Activated CD4-positive, alpha-beta memory T cell treated with anti-CD3 and anti-CD28 coated beads for 36 hours (primary cell): Measurements from ENCODE around the gene ZSWIM1. TPM values are rescaled to one million over a fixed set of nuclear protein-coding genes. Genes with fewer than 3 reads are reported as not detected.

Experiments used
- CTCF ChIA-PET: fragments of 350-600 bp; sonication (Branson Sonifier 250); formaldehyde crosslinking; loops from one replicate; lab custom pipeline; 2021; ENCODE audit warnings: antibody characterized with exemption, inconsistent platforms; lab: Charles Lee
- POLR2A ChIA-PET: fragments of 350-600 bp; sonication (Branson Sonifier 250); formaldehyde crosslinking; loops from one replicate; lab custom pipeline; 2021; ENCODE audit warnings: antibody characterized with exemption; lab: Charles Lee
- DNase-seq: peaks from one replicate; pipeline ENCODE4 v3.0.0-alpha.2; 2020
- H3K27ac Mint-ChIP-seq: one replicate; pipeline ENCODE4 v1.8.0; 2021; ENCODE audit warnings: mixed read lengths
- H3K27me3 Mint-ChIP-seq: one replicate; pipeline ENCODE4 v1.8.0; 2021; ENCODE audit warnings: mixed read lengths
- H3K36me3 Mint-ChIP-seq: one replicate; pipeline ENCODE4 v1.8.0; 2021; ENCODE audit warnings: mixed read lengths
- H3K4me1 Mint-ChIP-seq: one replicate; pipeline ENCODE4 v1.8.0; 2021; ENCODE audit warnings: low read depth, mixed read lengths
- H3K4me3 Mint-ChIP-seq: one replicate; pipeline ENCODE4 v1.8.0; 2021; ENCODE audit warnings: mild to moderate bottlenecking, mixed read lengths
- H3K9me3 Mint-ChIP-seq: one replicate; pipeline ENCODE4 v1.8.0; 2021; ENCODE audit warnings: mixed read lengths
- intact Hi-C: fragments of 100-400 bp; cut with micrococcal nuclease; formaldehyde crosslinking; loops from one replicate; pipeline ENCODE4 v1.15.1; 2023
- total RNA-seq, 2 experiments: library from RNA; stranded (reverse); gene quantifications; one replicate each; pipeline ENCODE4 v1.2.3, GENCODE V29; 2021

Gene ZSWIM1
- total RNA-seq, 2 experiments from 2014 or later = 7.7 to 8.1 TPM

DNA sequence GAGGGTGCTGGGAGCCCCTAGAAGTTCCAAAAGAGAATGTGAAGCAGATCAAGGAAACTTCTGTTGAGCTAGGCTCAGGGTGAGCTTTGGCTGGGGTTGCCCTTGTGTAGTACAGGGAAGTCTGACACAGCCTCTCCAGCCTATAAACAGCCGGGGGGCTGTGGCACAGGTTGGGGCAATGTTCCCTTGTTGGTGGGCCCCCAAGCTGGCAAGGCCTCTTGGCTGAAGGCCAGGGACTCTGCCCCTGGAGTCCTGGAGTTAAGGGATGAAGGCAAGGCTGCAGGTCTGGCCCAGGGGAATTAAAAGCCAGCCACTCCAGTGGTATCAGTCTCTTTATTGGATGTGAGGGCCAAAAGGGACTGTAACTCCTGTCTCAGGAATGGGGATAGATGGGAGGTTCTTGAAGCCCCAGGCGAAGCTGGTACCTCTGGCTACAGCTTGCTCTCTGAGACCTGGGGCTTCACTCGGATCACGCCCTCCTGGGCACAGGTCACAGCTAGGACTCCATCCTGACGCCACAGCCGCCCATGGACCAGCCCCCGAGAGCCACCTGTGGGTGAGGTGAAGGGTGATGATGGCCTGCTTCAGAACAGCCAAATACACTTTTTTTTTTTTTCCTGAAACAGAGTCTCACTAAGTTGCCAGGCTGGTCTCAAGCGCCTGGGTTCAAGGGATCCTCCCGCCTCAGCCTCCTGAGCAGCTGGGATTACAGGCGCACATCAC lies 39.5 kb upstream of the ZSWIM1 start:
- Mint-ChIP-seq H3K27ac (no peak overlapping the region), H3K27me3 (no peaks in the 10 kb centered on the region), H3K36me3 (peaks cover 11% of the 10 kb centered on the region), H3K9me3 (no peaks in the 10 kb centered on the region), H3K4me3 (no peak overlapping the region), H3K4me1 (no peaks in the 10 kb centered on the region)
- no peak for DNase-seq
- ChIA-PET POLR2A (no interaction called here), CTCF (interaction anchor here (1.5 kb wide), 1 partner anchor 15 kb away, joined by 3 read pairs; no protein-coding TSS in a partner anchor)
- intact Hi-C loops = no loop called here

DNA sequence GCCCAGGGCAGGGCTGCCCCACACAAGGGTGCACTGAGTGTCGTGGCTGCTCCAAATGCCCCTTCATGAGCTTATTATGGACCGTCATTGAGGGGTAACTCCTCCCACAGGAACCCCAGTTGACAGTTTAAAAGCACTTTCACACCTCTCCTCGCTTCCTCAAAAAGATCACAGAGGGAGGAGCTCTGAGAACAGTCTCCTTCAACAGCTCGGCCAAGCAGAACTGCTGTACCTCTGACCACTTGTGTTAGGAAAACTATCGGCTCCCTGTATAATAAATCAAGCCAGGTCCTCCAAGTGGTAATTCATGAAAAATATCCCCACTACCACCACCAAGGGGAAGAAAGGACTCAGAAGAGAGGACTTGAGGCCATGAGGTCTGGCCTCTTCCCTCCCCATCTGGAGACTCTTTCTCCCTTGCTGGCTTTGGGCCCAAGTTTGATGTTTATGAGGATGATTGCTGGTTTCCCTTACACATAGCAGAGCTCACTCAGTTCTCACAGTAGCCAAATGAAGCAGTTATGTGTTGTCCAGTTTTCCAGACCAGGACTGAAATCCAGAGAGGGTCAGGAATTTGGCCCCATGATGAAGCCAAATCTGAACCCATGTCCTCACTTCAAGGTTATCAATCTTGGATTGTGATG lies 38.7 kb upstream of the ZSWIM1 start:
- Mint-ChIP-seq H3K36me3 (peaks cover 11% of the 10 kb centered on the region), H3K4me3 (no peak overlapping the region), H3K27me3 (no peaks in the 10 kb centered on the region), H3K27ac (no peak overlapping the region), H3K4me1 (no peaks in the 10 kb centered on the region), H3K9me3 (no peaks in the 10 kb centered on the region)
- POLR2A ChIA-PET = no interaction called here
- DNase-seq = no peak
- CTCF ChIA-PET = interaction anchor here (1.5 kb wide), 1 partner anchor 14 kb away, joined by 3 read pairs; no protein-coding TSS in a partner anchor
- intact Hi-C loops = no loop called here

DNA sequence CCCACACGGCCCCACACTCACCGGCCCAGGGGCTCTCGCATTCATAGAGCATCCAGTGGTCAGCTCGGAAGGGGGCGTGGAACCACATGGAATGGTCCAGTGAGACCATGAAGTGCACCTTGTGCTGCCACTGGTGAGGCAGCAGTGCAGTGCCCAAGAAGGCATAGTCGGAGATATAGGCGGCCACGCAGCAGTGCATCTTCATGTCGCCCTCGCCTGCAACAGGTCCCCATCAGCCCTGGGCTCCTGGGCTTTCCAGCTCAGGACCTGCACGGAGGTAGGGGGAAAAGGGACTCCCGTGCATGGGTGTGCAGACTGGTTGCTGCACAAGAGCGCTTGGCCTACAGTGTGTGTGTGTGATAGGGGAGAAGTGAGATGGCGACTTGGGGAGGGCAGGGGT lies 37.5 kb upstream of the ZSWIM1 start:
- ChIA-PET CTCF (no interaction called here), POLR2A (no interaction called here)
- Mint-ChIP-seq H3K36me3 (peaks cover 15% of the 10 kb centered on the region), H3K27me3 (no peaks in the 10 kb centered on the region), H3K4me3 (no peak overlapping the region), H3K9me3 (no peaks in the 10 kb centered on the region), H3K27ac (no peak overlapping the region), H3K4me1 (no peaks in the 10 kb centered on the region)
- intact Hi-C loops = no loop called here
- DNase-seq = no peak

DNA sequence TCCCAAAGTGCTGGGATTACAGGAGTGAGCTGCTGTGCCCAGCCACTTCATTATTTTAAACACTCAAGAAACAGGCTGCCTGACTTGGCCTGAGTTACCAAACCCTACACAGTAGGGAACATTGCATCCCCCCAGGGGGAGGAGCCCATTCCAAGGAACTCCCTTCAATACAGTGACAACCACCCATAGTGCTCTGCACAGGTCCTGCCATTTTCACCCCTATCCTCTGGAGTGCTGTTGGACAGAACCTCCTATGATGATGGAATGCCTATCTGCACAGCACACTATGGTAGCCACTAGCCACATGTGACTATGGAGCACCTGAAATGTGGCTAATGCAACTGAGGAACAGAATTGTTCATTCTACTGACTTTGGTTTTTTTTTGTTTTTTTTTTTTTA lies 35.6 kb upstream of the ZSWIM1 start:
- H3K27me3 Mint-ChIP-seq = no peaks in the 10 kb centered on the region
- H3K9me3 Mint-ChIP-seq = no peaks in the 10 kb centered on the region
- H3K27ac Mint-ChIP-seq = no peak overlapping the region
- no peaks in the 10 kb centered on the region for H3K4me1 Mint-ChIP-seq
- CTCF ChIA-PET = no interaction called here
- H3K4me3 Mint-ChIP-seq = no peak overlapping the region
- peaks cover 17% of the 10 kb centered on the region for H3K36me3 Mint-ChIP-seq
- intact Hi-C loops = no loop called here
- DNase-seq = no peak
- POLR2A ChIA-PET = no interaction called here

DNA sequence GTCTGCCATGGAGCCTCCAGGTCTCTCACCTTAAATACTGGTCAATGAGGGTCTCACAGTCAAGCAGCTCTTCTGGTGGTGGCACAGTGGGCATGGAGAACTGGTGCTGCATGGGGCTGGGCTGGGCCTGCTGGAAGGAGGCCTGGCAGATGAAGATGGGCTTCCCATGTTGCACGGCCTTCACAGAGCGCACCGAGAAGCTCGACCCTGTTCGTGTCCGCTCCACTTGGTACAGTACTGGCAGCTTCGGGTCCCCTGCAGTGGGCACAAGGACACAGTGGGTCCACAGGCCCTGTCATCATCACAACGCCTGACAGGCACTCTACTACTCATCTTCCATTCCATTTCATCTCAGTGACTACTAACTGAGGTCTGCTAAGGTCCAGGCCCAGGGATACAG lies 32.6 kb upstream of the ZSWIM1 start:
- POLR2A ChIA-PET = no interaction called here
- Mint-ChIP-seq H3K36me3 (peaks cover 14% of the 10 kb centered on the region), H3K9me3 (no peaks in the 10 kb centered on the region), H3K27ac (no peak overlapping the region), H3K4me1 (no peaks in the 10 kb centered on the region), H3K4me3 (no peak overlapping the region), H3K27me3 (no peaks in the 10 kb centered on the region)
- intact Hi-C loops = no loop called here
- CTCF ChIA-PET = no interaction called here
- no peak for DNase-seq

DNA sequence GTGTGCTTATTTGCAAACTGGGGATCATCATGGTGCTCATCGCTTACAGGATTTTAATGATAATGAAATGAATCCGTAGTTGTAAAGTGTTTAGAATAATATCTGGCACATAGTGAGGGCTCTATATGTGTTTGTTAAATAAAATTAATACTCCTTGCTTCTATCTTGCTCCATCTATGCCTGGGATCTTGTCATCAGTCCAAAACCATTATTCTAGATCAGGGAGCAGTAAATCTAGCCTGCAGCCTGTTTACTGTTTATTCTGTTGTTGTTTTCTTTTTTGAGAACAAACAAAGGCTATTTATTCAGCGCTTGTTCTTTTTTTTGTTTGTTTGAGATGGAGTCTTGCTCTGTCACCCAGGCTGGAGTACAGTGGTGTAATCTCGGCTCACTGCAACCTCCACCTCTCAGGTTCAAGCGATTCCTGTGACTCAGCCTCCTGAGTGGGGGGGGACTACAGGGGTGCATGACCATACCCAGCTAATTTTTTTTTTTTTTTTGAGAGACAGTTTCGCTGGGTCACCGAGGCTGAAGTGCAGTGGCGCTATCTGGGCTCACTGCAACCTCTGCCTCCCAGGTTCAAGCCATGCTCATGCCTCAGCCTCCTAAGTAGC lies 32.0 kb upstream of the ZSWIM1 start:
- Mint-ChIP-seq H3K4me3 (no peak overlapping the region), H3K9me3 (no peaks in the 10 kb centered on the region), H3K27me3 (no peaks in the 10 kb centered on the region), H3K36me3 (peaks cover 14% of the 10 kb centered on the region), H3K27ac (no peak overlapping the region), H3K4me1 (no peaks in the 10 kb centered on the region)
- intact Hi-C loops = no loop called here
- POLR2A ChIA-PET = no interaction called here
- DNase-seq = no peak
- CTCF ChIA-PET = no interaction called here

DNA sequence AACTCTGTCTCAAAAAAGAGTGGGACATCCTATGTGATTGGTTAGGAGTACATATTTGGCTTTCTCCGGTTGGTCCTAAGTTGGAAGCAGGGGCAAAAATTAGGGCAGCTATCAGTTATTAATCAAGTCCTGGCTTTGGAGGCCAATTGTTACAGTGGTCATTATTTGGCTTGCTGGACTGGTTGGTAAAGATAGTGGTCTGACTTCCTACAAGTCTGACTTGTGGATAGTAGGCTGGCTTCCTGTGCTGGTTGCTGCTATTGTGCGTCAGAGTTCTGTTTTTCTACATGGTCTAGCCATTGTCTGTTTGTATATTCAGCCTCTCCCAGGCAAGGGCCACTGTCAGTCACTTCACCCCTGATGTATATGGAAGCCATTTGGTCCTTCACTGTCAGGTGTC lies 30.8 kb upstream of the ZSWIM1 start:
- Mint-ChIP-seq H3K4me3 (no peak overlapping the region), H3K27ac (no peak overlapping the region), H3K4me1 (peaks cover 3% of the 10 kb centered on the region), H3K27me3 (no peaks in the 10 kb centered on the region), H3K9me3 (no peaks in the 10 kb centered on the region), H3K36me3 (peaks cover 8% of the 10 kb centered on the region)
- intact Hi-C loops = no loop called here
- DNase-seq = no peak
- ChIA-PET CTCF (interaction anchor here (1.1 kb wide), 1 partner anchor 51 kb away, joined by 3 read pairs; no protein-coding TSS in a partner anchor), POLR2A (no interaction called here)

DNA sequence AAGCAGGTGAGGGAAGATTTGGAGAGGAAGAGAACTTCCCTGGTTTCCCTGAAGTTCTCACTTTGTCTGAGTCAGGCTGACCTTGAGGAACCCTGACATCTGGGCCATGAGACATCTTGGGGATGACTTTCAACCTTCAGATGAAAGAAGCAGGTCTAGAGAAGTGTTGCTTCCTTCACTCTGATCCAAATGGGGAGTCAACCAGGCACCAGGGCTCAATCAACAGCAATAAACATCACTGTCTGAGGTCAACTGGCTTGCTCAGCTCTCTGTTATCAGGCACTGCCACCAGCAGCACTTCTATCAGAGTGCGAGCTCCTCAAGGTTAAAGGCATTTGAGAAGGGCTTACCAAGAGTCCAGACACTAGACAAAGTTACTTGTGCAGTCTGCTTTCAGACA lies 30.1 kb upstream of the ZSWIM1 start:
- CTCF ChIA-PET = interaction anchor here (1.1 kb wide), 1 partner anchor 52 kb away, joined by 3 read pairs; no protein-coding TSS in a partner anchor
- no peak overlapping the region for H3K4me3 Mint-ChIP-seq
- peaks cover 8% of the 10 kb centered on the region for H3K36me3 Mint-ChIP-seq
- H3K27ac Mint-ChIP-seq = no peak overlapping the region
- H3K9me3 Mint-ChIP-seq = no peaks in the 10 kb centered on the region
- DNase-seq = no peak
- POLR2A ChIA-PET = no interaction called here
- H3K27me3 Mint-ChIP-seq = no peaks in the 10 kb centered on the region
- H3K4me1 Mint-ChIP-seq = peaks cover 6% of the 10 kb centered on the region
- intact Hi-C loops = no loop called here

DNA sequence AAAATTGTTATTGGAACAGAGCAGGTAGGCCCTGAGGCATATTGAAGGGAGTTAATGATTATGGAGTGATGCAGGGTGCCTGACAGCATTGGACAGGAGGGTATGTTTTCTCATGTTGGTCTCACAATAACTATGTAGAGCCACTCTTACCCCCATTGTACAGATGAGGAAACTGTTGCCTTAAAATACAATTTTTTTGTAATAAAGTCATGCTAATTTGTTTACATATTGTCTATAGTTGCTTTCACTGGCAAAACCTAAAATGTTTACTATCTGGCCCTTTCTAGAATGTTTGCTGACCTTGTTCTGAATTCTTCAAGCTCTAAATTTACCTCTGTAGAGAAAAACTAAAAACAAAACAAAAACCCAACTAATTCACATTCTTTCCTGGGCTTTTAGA lies 29.5 kb upstream of the ZSWIM1 start:
- no peaks in the 10 kb centered on the region for H3K27me3 Mint-ChIP-seq
- H3K27ac Mint-ChIP-seq = no peak overlapping the region
- ChIA-PET POLR2A (no interaction called here), CTCF (interaction anchor here (1.1 to 1.9 kb wide), 2 partner anchors 28 to 52 kb away, joined by 3 to 5 read pairs; no protein-coding TSS in a partner anchor)
- H3K36me3 Mint-ChIP-seq = peaks cover 8% of the 10 kb centered on the region
- intact Hi-C loops = no loop called here
- DNase-seq = no peak
- no peak overlapping the region for H3K4me3 Mint-ChIP-seq
- peaks cover 10% of the 10 kb centered on the region for H3K4me1 Mint-ChIP-seq
- H3K9me3 Mint-ChIP-seq = no peaks in the 10 kb centered on the region

DNA sequence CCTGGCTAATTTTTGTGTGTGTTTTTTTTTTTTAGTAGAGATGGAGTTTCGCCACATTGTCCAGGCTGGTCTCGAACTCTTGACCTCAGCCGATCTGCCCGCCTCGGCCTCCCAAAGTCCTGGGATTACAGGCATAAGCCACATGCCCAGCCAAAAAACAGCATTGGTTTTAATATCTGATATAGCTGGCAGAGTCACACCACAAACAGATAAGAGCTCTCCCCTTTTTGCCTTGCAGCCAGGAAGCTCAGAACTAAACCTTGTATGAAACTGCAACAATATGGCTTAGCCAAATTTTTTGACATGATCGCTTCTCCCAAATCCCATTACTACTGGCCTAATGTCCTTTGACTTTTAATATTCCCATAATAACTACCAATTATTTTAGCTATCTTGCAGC lies 28.7 kb upstream of the ZSWIM1 start:
- ChIA-PET CTCF (interaction anchor here (0.6 to 1.9 kb wide), 2 partner anchors 29 to 40 kb away, joined by 4 to 5 read pairs; partner anchors contain the start of gene UBE2C), POLR2A (no interaction called here)
- Mint-ChIP-seq H3K36me3 (peaks cover 8% of the 10 kb centered on the region), H3K27ac (no peak overlapping the region), H3K27me3 (no peaks in the 10 kb centered on the region), H3K4me1 (peaks cover 13% of the 10 kb centered on the region), H3K4me3 (no peak overlapping the region), H3K9me3 (no peaks in the 10 kb centered on the region)
- intact Hi-C loops = no loop called here
- no peak for DNase-seq

DNA sequence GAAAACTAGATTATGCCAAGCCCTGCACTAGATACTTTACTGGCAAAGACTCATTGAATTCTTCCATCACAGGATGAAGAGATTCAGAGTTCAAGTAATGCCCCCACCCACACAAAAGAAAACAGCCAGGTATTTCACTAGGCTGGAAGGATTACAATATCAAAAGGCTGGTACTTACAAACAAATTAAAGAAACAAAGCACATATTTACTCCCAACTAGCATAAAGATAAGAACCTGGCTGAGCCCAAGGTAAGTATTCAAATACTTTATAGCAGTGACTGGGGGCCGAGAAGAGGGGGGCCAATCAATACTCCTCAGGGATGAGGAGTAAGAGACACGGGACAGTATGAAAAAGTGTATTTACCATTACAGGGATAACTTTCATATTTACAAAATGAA lies 27.5 kb upstream of the ZSWIM1 start:
- CTCF ChIA-PET = interaction anchor here (0.6 to 0.9 kb wide), 2 partner anchors 116 to 1850 kb away, joined by 3 to 4 read pairs; no protein-coding TSS in a partner anchor
- intact Hi-C loops = no loop called here
- no peak overlapping the region for H3K27ac Mint-ChIP-seq

More for the DNA sequence above, 27.5 kb upstream of the ZSWIM1 start:
- H3K4me1 Mint-ChIP-seq = peaks cover 19% of the 10 kb centered on the region
- DNase-seq = no peak
- POLR2A ChIA-PET = no interaction called here
- H3K27me3 Mint-ChIP-seq = no peaks in the 10 kb centered on the region
- H3K9me3 Mint-ChIP-seq = no peaks in the 10 kb centered on the region
- peaks cover 5% of the 10 kb centered on the region for H3K36me3 Mint-ChIP-seq
- no peak overlapping the region for H3K4me3 Mint-ChIP-seq
